SK-MEL-5 (cell line): ENCODE results near the gene SYK. TPM values are rescaled to one million over a fixed set of nuclear protein-coding genes. Genes with fewer than 3 reads are reported as not detected.
A peak's percentile ranks its signal among the peaks of the same experiment; 100 is the strongest.

Experiments used
- DNase-seq: peaks from one replicate; pipeline ENCODE4 v3.0.0-alpha.2; 2016; ENCODE audit warnings: low read depth, low spot score
- in situ Hi-C: cut with HindIII; loops from 2 replicates; pipeline ENCODE4 v1.10.0; 2016; ENCODE audit warnings: low sequenced_read_pairs, high pct_unique_total_duplicates, low pct_unique_long_range_greater_than_20kb
- total RNA-seq: library from RNA; depleted of rRNA; stranded (reverse); fragments of >200 nt; shearing (Covaris generic); gene quantifications from 2 replicates; pipeline ENCODE4 v1.2.3, GENCODE V29; 2014

The SYK gene
- total RNA-seq, 1 experiment from 2014 or later = 0.74 TPM

DNA sequence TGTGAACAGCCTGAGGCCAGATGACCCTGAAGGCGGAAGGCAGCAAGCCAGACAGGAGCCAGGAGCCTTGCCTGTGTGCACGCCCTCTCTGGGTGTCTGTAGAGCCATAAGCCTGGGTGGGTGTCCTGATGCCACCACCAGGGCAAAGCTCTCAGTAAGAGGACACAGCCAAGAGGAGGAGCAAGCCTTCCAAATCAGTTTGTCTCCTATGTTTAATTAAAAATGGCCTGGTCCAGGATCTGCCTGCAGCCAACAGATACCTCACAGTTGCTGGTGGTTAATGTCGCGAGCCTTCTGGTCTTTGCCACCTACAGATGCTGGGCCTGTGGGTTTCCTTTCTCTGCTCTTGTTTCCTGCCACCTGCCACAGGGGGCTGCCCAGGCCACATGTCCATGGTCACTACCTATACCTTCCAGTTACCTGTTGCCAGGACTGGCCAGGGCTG lies 56.9 kb downstream of the SYK start:
- in situ Hi-C loops = no loop called here
- DNase-seq = no peak

- in situ Hi-C loops = no loop called here
- no peak for DNase-seq
These were observed 58.8 kb downstream of the SYK start for GRCh38 chr9:90860382-90860781.

DNA sequence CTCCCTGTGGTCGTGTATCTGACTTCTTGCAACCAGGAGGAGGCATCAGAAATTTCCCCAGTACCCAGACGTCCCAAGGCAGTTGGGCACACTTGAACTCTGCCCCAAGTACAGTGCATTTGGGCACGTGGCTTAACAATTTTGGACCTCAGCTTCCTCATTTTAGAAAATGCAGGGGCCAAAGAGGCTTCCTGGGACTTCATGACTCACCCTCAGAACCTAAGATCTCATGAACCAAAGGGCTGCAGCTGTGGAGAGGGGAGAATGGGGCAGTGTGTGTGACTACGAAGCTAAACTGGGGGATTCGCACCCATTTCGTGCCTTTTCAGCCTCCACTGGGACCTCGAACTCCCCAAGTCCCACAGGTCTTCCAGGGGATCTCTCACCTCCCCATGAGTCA lies 59.2 kb downstream of the SYK start:
- DNase-seq = no peak
- in situ Hi-C loops = no loop called here

DNA sequence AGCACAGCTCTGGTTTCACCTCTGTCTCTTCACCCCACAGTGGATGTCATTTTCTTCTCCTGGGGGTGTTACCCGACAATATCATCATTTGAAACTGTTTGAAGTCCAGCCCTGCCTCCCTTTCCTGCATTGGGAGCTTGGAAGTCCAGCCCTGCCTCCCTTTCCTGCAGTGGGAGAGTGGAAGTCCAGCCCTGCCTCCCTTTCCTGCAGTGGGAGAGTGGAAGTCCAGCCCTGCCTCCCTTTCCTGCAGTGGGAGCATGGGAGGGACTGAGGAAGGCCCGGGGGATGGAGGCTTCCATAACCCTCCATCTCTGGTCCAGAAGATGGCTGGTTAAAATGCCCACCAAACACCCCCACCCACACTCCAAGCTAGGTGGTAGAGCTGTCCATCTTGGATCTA lies 59.8 kb downstream of the SYK start:
- no peak for DNase-seq
- in situ Hi-C loops = no loop called here

- DNase-seq = no peak
- in situ Hi-C loops = no loop called here
These were observed 60.5 kb downstream of the SYK start for GRCh38 chr9:90861826-90862740.

DNA sequence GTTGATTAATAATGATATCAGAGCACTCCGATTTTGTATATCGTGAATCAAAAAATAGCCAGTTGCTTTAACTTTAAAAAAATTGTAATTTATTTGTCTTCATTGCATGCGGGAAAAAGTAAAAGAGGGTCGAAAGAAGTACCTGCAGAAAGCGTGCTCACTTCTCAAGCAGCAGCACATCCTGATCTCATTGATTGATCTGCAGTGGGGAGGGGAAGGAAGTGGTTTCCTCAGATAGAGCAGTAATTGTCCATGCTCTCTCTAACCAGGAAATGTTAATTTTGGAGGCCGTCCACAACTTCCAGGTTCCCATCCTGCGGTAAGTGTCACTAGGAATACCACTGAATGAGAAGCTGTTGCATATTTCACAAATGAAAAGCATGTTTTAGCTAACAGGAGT lies 63.2 kb downstream of the SYK start:
- in situ Hi-C loops = no loop called here
- DNase-seq = no peak

DNA sequence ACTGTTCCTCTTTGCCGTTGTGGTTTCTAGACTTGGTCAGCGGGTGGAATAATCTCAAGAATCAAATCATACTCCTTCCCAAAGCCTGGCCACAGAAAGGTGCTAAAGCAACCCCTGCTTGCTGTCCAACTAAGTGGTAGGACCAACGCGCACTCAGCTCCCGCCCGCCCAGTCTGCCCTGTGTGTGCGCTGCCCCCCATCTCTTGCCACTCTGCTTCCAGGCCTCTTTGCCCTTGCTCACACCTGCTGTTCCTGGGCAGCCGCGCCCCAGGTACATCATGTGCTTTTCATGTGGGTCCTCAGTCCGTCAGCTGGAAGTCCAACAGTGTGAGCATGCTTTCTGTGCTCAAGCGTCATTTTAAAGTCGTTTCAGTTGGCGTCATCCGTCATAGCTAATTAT lies 65.5 kb downstream of the SYK start:
- in situ Hi-C loops = no loop called here
- no peak for DNase-seq

DNA sequence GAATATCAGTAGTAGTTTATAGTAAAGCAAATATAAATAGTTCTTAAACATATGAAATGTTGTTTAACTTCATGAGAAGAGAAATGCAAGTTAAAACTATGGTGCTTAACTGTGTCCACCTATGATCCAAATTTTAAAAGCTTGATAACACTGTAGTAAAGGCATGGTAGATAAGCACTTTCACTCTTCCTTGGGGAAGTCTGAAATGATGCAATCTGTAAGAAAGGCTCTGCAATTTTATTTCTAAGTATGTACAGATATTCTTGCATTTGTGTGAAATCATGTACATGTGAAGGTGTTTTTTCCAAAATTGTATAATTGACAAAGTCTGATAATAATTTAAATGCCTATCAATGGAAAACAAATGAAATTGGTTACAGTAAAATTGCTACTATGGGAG lies 66.9 kb downstream of the SYK start:
- no peak for DNase-seq
- in situ Hi-C loops = no loop called here

DNA sequence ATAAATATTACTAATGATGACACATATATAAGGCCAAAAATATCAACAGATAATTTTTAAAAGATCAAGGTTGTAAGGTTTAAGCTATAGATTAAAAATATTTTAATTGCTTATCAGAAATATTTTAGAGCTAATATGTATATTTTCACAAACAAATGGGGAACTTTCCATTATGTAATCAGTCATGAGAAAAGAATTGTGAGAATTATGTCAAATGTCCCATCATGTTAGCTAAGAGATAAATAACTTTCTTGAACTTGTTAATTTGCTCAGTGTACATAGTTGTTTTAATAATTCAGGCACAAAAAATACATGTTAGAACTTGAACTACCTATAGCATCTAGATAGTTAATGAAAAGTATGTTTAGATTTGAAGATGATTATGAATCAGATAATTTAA lies 67.7 kb downstream of the SYK start:
- no peak for DNase-seq
- in situ Hi-C loops = no loop called here

GRCh38 chr9:90870621-90871326 lies 69.2 kb downstream of the SYK start:
- DNase-seq = peak; percentile 60
- in situ Hi-C loops = no loop called here

DNA sequence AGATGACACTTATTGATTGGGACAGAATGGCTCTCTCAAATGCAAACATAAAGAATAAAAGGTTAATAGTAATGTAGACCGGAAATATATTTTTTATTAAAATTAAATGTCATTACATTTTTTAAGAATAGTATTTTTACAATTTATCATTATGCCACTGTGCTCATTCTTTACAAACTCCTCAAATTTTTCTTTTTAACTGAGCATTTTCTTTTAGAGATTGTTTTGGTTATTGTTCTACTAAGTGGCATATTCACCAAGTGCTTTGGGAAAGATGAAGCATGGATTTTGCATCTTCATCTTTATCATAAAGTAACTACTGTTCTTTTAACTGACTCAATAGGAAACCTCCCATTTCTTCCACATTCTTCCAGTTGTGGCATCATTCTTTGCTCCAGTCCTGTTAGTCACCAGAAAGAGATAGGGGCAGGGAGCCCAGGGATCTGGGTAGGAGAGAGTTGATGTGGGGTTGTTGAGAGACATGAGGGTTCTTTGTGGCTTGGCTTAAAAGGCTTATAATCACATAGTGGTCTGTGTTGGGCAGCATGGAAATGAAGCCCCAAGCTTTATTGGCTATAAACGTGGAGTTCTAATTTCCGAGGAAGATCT lies 69.8 kb downstream of the SYK start:
- in situ Hi-C loops = no loop called here
- no peak for DNase-seq

DNA sequence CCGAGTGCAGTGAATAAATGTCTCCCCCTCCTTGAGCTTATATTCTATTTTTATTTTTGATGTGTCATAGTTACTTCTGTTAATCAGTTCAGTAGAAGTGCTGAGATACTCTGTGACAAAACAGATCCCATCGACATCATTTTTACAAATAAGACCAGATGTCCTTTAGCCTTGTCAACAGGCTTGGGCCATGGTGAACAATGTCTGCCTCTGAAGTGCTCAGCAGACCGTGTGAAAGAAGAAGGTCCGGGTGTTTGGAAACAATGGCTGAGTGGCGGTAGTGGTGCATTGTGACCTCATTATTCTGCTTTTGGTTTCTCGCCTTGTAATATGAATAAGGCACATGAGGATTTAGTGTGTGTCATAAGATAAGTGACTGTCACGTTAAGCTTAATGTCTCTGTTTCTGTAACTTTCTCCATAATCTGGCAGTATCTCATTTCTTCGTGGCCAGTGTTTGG lies 71.2 kb downstream of the SYK start:
- in situ Hi-C loops = no loop called here
- DNase-seq = peak; percentile 10

DNA sequence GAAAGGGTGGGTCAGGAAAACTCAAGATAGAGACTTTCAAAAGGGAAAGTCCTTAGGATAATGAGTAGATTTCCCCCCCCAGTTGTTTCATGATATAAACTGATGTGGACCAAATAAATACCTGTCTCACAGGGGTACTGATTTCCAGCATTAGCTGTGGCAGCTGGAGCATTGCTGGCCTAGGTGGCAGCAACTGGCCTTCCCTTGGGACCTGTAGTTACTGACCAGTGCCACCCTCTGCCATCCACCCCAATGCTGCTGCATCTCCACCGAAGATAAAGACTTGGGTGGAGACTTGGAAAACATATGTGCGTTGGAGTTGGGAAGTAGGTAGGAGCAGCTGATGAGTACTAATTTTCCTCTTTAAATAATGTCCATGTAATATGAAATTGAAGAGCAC lies 71.8 kb downstream of the SYK start:
- in situ Hi-C loops = no loop called here
- DNase-seq = no peak

DNA sequence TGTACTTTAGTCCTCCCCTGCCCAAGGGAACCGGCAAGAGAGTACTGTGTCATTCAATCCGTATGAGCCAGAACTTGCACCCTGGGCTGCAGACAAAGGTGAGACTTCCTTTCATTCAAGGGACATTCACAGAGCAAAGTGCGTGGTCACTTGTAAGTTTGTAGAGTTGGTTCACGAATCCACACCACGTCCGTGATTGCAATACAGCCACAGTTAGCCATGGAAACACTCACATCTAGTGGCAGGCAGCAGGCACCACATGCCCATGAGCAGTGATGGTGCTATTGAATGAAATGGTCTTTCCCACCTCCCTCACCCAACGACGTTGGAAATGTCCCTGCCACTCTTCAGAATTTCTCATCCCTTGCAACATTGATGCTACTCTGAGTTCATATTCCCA lies 72.6 kb downstream of the SYK start:
- in situ Hi-C loops = no loop called here
- peak; percentile 15 for DNase-seq

GRCh38 chr9:90878562-90878961 lies 76.9 kb downstream of the SYK start:
- DNase-seq = no peak
- in situ Hi-C loops = no loop called here

DNA sequence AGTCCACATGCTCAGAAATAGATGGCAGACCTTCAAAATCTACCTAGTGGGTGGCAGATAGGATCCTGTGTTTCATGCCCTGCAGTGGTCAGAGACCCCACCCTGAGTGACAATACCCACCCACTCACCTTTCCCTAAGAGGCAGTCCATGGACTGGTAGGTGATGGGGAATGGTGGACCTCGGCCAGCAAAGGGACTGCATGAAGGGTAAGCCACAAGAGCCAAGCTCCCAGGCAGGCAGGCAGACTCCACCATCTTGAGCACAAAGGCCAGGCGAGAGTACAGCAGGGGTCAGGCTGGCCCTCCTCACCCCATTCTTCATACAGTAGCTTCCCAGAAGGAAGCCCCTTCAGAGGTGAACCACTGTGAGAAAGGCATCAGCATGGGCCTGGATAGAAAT lies 78.4 kb downstream of the SYK start:
- no peak for DNase-seq
- in situ Hi-C loops = no loop called here

DNA sequence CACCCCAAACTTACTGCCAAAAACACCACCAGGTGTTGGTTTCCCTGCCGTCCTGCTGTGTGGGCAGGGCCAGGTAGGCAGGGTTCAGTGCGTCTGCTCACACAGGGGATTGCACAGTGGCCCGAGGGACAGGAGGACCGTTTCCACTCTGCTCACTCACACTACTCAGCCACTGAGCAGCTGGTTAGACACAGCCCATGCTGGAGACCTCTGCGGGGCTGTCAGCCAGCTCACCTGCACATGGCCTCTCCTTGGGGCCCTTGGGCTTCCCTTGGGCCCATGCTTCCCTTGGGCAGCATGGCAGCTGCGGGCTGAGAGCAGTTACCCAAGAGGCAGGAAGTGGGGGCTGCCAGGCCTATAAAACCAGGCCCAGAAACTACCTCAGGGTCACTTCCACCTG lies 79.0 kb downstream of the SYK start:
- in situ Hi-C loops = no loop called here
- no peak for DNase-seq

GRCh38 chr9:90881648-90882047 lies 80.0 kb downstream of the SYK start:
- DNase-seq = no peak
- in situ Hi-C loops = no loop called here
